Fibroblast of lung (primary cell): ENCODE data around the gene MYH10.

Experiments used
- EZH2 ChIP-seq: IDR thresholded peaks from 2 replicates; pipeline ENCODE4 v1.5.1; 2012; ENCODE audit warnings: low read length, control low read depth, mild to moderate bottlenecking; ENCODE audit errors: missing control alignments
- TF ChIP-seq, protein P1 (sequence below), 2 donors: IDR thresholded peaks in 1 of 2; conservative IDR thresholded peaks in 1 of 2; 1 replicate in 1 of 2; 2 replicates in 1 of 2; pipeline ENCODE4 v1.5.1; 2011 to 2012; ENCODE audit warnings: low read length in 2 of 2, control low read depth in 1 of 2, inconsistent platforms in 1 of 2, low read depth in 1 of 2, mild to moderate bottlenecking in 1 of 2

GRCh38 chr17:8532021-8532420, 98.5 kb downstream of the MYH10 start:
- TF ChIP-seq, protein P1, sequence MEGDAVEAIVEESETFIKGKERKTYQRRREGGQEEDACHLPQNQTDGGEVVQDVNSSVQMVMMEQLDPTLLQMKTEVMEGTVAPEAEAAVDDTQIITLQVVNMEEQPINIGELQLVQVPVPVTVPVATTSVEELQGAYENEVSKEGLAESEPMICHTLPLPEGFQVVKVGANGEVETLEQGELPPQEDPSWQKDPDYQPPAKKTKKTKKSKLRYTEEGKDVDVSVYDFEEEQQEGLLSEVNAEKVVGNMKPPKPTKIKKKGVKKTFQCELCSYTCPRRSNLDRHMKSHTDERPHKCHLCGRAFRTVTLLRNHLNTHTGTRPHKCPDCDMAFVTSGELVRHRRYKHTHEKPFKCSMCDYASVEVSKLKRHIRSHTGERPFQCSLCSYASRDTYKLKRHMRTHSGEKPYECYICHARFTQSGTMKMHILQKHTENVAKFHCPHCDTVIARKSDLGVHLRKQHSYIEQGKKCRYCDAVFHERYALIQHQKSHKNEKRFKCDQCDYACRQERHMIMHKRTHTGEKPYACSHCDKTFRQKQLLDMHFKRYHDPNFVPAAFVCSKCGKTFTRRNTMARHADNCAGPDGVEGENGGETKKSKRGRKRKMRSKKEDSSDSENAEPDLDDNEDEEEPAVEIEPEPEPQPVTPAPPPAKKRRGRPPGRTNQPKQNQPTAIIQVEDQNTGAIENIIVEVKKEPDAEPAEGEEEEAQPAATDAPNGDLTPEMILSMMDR (conservative IDR thresholded peaks at IDR 0.05 in 1 of 2, IDR thresholded peaks at IDR 0.05 in 1 of 2; ENCODE audit: low read depth in 1 of 2, low read length in 2 of 2), result no peak
- TF ChIP-seq EZH2, result no peak
